Measurements from ENCODE around the gene PTPRM.

Gene PTPRM

DNA sequence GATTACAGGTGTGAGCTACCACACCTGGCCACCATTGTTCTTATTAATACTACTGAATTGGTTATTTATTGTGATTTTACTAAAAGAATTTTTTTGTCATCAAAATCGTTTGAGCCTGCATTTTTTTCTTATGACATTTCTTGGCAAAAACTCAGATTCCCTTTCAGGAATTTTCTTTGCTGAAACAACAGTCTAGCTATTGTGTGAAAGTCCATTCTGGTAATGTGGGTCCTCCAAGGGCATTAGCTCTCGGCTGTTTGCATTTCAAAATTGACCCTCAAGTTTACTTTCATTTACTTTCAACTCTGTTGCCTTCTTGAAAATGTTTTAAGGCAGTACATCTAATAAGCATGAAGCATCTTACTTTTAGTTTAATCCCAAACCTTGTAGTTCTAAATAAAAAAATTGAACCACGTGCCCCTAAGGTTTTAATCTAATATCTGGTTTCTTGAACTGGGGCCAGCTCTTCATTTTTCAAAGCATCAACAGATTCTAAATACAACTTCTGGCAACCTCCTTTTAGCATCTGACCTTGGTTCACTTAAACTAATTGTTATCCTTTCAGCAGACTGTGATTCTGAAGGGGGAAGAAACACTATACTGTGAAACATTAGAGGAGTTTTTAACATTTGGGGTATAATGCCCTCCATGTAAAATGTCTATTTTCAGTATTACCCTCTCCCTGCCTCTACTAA, 716.9 kb downstream of the PTPRM start:
- intact Hi-C loops (cut with DNase I): no loop called here
- no peak for DNase-seq

GRCh38 chr18:8286303-8286702, 719.2 kb downstream of the PTPRM start:
- intact Hi-C loops (cut with DNase I): no loop called here
- DNase-seq: no peak

DNA sequence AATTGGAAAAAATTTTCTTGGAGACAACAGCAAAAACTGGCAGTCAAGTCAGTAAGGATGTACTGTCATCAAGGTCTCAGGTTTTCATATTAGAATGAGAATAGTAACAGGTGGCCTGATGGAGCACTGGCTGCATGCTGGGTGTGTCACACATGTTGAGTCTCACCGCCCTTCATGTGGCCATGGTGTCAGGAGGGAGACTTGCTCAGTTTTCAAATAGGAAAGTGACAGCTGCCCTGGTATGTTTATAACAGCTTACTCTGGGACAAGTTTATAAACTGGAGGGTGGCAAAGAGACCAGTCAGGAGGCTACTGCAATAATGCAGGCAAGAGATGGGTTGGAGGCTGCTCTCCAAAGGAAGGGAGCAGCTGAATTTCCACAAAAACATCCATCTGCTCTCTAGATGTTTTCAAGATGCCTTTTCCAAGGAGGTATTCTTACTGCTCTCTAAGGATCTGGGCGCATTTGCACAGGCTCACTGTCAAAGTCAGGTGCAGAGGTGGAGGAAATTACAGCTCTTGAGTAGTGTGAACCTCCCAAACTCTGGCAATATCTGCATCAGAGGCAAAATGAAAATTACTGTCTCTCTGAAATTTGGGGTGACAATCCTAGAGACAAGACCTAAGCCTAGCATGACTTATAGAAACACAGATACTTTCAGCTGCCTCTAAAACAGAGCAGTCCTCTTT, 720.2 kb downstream of the PTPRM start:
- intact Hi-C loops (cut with DNase I): no loop called here

GRCh38 chr18:8288472-8289195, 721.5 kb downstream of the PTPRM start:
- peak in 1 of 10 donors; percentile 15 for DNase-seq
- intact Hi-C loops (cut with DNase I): no loop called here

More for the DNA sequence above, 720.2 kb downstream of the PTPRM start:
- DNase-seq: no peak

DNA sequence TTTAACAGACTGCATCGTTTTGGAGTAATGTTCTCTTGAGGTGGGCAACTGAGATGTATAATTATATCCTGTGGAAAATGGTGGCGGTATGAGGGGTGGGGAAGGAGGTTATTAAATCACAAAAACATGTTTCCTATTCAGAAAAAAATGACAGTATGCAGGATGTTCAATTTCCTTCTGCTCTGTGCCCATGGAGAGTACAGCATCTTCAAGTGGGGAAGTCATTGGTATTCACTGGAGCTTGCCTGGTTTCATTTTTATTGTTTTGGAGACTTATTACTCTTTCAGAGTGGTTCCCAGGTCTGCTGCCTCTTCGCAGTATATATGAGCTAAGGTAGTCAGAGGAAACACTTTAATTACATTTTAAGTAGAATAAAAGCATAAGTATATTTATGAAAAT, 723.3 kb downstream of the PTPRM start:
- no peak for DNase-seq
- intact Hi-C loops (cut with DNase I): no loop called here

- no peak for DNase-seq
- intact Hi-C loops (cut with DNase I): no loop called here
These were observed 723.8 kb downstream of the PTPRM start for GRCh38 chr18:8290913-8291312.

DNA sequence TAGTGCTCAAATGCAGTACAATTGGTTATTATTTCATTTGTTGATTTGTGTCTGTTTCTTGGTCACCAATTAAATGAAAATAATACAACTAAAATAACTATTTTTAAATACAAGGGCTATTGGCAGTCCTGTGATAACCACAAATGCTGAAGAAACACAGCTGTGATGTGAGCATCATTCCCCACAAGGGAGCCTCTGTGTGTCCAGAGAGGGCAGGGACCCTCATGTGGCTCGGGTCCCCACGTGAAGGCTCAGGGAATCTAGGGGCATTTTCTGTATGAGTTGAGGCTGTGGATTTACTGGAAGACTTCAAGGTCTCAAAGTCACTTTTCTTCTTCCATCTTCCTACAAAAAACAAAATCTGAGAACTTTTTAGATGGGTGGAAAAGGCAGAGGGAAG, 726.1 kb downstream of the PTPRM start:
- intact Hi-C loops (cut with DNase I): no loop called here

DNA sequence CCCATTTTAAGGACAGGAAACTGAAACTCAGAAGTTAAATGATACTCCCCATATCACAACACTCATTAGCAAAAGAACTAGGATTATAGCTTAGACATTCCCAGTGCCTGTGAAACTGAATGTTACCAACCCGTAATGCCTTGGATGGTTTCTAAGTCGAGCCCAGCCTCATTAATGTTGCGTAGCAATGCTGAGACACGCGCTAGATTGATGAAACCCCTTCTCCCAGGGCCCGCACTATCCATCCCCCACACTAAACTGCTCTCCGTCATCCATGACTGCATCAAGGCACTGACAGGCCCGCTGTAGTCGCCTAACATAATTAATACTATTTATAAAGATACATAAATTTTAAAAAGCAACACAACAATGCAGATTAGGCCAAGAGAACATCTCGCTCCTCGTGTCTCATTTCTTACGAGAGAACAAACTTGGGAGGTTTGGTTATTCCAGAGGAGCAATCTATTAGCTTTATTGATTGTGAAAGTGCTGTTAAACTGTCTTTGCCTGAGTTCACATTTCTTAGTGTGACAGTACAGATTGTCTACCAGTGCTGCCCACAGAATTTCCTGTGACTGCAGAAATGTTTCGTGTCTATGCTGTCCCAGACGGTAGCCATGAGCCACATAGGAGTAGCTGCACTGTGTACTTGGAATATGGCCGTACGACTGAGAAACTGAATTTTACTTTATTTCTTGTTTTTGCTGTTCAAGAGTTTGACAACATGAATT, 729.9 kb downstream of the PTPRM start:
- intact Hi-C loops (cut with DNase I): no loop called here
- DNase-seq: no peak

More for the DNA sequence above, 726.1 kb downstream of the PTPRM start:
- no peak for DNase-seq

DNA sequence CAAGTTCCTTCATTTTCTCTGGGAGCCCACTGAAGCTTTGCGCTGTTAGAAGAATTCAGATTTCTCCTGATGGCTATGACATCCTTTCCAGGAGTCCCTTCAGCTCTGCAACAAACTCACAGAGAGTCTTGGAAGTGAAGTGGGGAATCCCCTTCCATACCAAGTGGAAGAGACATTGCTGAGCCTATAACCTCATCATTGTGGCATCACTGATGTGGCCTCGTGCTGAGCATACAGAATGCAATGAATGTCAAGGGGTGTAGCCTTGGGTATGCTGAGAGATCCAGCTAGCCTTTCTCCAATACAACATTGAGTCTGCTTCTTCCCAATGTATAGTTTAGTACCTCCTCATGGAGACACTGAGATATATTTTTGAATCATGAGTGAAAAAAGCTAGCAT, 731.1 kb downstream of the PTPRM start:
- DNase-seq: no peak
- intact Hi-C loops (cut with DNase I): no loop called here

DNA sequence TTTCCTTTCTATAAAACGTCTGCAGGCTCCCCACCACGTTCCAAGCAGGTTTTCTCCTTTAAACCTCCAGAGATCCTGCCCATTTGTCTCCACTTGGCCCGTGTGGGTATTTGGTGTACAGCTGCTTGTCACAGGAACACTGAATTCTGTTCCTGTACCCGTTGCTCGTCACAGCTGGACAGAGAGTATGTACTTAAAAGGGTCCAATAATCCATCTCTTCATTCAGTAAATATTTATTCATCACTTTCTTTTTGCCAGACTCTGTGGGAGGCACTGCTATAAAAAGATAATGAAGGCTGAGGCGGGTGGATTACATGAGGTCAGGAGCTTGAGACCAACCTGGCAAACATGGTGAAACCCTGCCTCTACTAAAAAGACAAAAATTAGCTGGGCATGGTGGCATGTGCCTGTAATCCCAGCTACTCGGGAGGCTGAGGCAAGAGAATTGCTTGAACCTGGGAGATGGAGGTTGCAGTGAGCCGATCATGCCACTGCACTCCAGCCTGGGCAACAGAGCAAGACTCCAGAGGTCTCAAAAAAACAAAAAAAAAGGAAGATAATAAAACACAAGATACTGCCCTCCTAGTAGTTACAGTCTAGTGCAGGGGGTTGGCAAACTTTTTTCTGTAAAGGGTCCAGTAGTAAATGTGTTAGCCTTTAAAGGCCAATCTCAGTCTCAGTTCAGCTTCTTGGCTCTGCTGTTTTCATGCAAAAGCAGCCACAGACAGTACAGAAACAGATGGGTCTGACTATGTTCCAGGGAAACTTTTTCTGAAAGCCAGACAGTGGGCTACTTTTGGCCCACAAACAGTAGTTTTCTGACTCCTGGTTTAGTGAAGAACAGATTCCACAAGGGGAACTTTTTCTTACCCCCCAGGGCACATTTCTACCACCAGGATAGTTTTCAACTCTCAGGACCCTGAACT, 732.2 kb downstream of the PTPRM start:
- intact Hi-C loops (cut with DNase I): no loop called here
- no peak for DNase-seq

GRCh38 chr18:8300751-8301410, 733.8 kb downstream of the PTPRM start:
- intact Hi-C loops (cut with DNase I): loop anchor here (5.0 kb wide), 1 partner anchor 51 kb away; no protein-coding TSS in a partner anchor
- DNase-seq: no peak

- DNase-seq: no peak
- intact Hi-C loops (cut with DNase I): loop anchor here (5.0 kb wide), 1 partner anchor 51 kb away; no protein-coding TSS in a partner anchor
These were observed 734.5 kb downstream of the PTPRM start for GRCh38 chr18:8301427-8302172.

GRCh38 chr18:8303151-8303755, 736.1 kb downstream of the PTPRM start:
- no peak for DNase-seq
- intact Hi-C loops (cut with DNase I): loop anchor here (5.0 kb wide), 1 partner anchor 49 kb away; no protein-coding TSS in a partner anchor

DNA sequence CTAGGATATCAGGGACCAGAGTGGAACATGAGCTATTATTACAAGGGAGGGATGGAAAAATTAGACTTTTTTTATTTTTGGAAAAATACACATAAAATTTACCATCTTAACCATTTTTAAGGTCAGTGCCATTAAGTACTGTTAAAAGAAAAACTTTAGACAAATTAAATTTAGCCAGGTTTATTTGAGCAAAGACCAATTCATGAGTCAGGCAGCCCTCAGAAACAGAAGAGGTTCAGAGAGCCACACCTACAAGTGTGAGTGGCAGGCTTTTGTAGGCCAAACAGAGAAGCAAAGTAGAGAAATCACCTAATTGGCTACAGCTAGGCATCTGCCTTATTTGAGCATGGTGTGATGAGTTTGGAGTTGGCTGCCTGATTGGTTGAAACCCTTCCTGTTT, 740.8 kb downstream of the PTPRM start:
- intact Hi-C loops (cut with DNase I): no loop called here
- no peak for DNase-seq

DNA sequence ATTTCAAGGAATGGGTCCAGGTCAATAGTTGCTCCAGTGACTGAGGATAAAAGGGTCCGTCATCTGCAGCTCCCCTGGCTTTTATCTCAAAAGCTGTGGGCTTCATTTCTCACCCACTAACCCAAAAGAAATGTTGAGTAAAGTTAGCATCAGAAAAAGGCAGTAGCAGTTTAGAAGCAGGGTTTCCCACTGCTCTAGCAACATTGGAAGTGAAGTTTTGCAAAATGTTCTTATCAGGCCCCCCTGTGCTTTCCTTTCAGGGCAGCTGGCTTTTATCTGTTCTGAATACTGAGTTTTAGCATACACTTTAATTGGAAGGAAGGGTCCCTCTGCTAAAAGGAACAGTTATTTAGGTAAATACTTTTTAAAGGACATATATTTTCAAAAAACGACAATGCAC, 745.9 kb downstream of the PTPRM start:
- no peak for DNase-seq
- intact Hi-C loops (cut with DNase I): no loop called here

- intact Hi-C loops (cut with DNase I): no loop called here
- no peak for DNase-seq
These were observed 747.0 kb downstream of the PTPRM start for GRCh38 chr18:8314124-8314523.

- intact Hi-C loops (cut with DNase I): no loop called here
- no peak for DNase-seq
These were observed 752.8 kb downstream of the PTPRM start for GRCh38 chr18:8319798-8320489.
